K562 (cell line): ENCODE measurements around the gene AQP11. TPM values are rescaled to one million over a fixed set of nuclear protein-coding genes. Genes with fewer than 3 reads are reported as not detected.
A peak's percentile ranks its signal among the peaks of the same experiment; 100 is the strongest.

ENCODE experiments used
- ADNP ChIP-seq: fragments of 200-800 bp; sonication (Bioruptor generic); IDR thresholded peaks from 2 replicates; pipeline ENCODE4 v1.6.1; 2016; ENCODE audit warnings: missing genetic modification characterization, missing compliant biosample characterization
- EWSR1 ChIP-seq: fragments of 450-650 bp; IDR thresholded peaks from 2 replicates; pipeline ENCODE4 v1.6.1; 2018; ENCODE audit warnings: borderline replicate concordance, mild to moderate bottlenecking, low read depth, moderate library complexity; ENCODE audit not compliant: partially characterized antibody
- FOXJ3 ChIP-seq: sonication (generic); formaldehyde crosslinking; IDR thresholded peaks from 2 replicates; pipeline ENCODE4 v1.4.0; 2020; ENCODE audit warnings: mild to moderate bottlenecking, missing genetic modification reagents
- GABPB1 ChIP-seq: sonication (generic); formaldehyde crosslinking; IDR thresholded peaks from 2 replicates; pipeline ENCODE4 v1.8.0; 2022; ENCODE audit warnings: mild to moderate bottlenecking, missing genetic modification reagents
- HMG20A ChIP-seq: fragments of 450-650 bp; formaldehyde crosslinking; conservative IDR thresholded peaks from 2 replicates; pipeline ENCODE4 v1.4.0; 2020; ENCODE audit warnings: mild to moderate bottlenecking, mixed read lengths
- MAFF ChIP-seq: IDR thresholded peaks from 2 replicates; pipeline ENCODE4 v1.6.1; 2012; ENCODE audit warnings: low read length, improper control_type of control experiment
- MCM2 ChIP-seq: fragments of 450-650 bp; IDR thresholded peaks from 2 replicates; pipeline ENCODE4 v1.6.1; 2017; ENCODE audit warnings: low read depth, mild to moderate bottlenecking
- NEUROD1 ChIP-seq: fragments of 150-350 bp; IDR thresholded peaks from 2 replicates; pipeline ENCODE4 v1.6.1; 2014; ENCODE audit warnings: borderline replicate concordance, low read length, low read depth; ENCODE audit not compliant: partially characterized antibody
- RNF2 ChIP-seq: sonication (generic); IDR thresholded peaks from 2 replicates; pipeline ENCODE4 v1.6.1; 2016
- SETDB1 ChIP-seq: IDR thresholded peaks from one replicate; pipeline ENCODE4 v1.6.1; 2012; ENCODE audit warnings: low read length, control low read depth, inconsistent platforms
- SMARCB1 ChIP-seq: IDR thresholded peaks from 2 replicates; pipeline ENCODE4 v1.6.1; 2011; ENCODE audit warnings: improper control_type of control experiment, low read depth; ENCODE audit not compliant: insufficient read length
- SPI1 ChIP-seq: IDR thresholded peaks from 2 replicates; pipeline ENCODE4 v1.6.1; 2011; ENCODE audit warnings: low read depth, low read length, control low read depth, borderline replicate concordance
- ZNF253 ChIP-seq: fragments of 250-450 bp; sonication (Bioruptor Pico); conservative IDR thresholded peaks from 2 replicates; pipeline ENCODE4 v1.6.1; 2021; ENCODE audit warnings: mild to moderate bottlenecking
- polyA plus RNA-seq, 8 experiments: library from polyadenylated mRNA; depleted of rRNA in 4 of 8; stranded (reverse) in 5 of 8; unstranded in 3 of 8; fragments of >200 nt; fragmentation: Nextera tagmentation in 2 of 8; fragmentation: Illumina TruSeq in 1 of 8; extraction: Ambion mirVana in 2 of 8; extraction: Trizol in 1 of 8; gene quantifications; 2 replicates each; pipeline versions ENCODE4 v1.2.1 to v1.2.3, GENCODE V29; 2011 to 2014; ENCODE audit warnings: inconsistent platforms in 1 of 8, missing spikeins in 1 of 8
- total RNA-seq, 7 experiments: library from RNA; depleted of rRNA in 6 of 7; stranded (reverse); fragments of >200 nt in 6 of 7; fragmentation: Illumina TruSeq in 2 of 7; extraction: Trizol in 2 of 7; gene quantifications; 2 replicates each; pipeline versions ENCODE4 v1.2.1 to v1.2.3, GENCODE V29; 2011 to 2021; ENCODE audit warnings: low replicate concordance in 1 of 7
- TF ChIP-seq, protein P1 (sequence below): fragments of 250-450 bp; sonication (Bioruptor Pico); IDR thresholded peaks from 2 replicates; pipeline ENCODE4 v1.5.0; 2020; ENCODE audit warnings: mild to moderate bottlenecking, borderline replicate concordance
- TF ChIP-seq, protein P2 (sequence below), 2 experiments: fragments of 250-450 bp in 1 of 2; fragments of 450-650 bp in 1 of 2; sonication (Bioruptor Pico) in 1 of 2; IDR thresholded peaks; 2 replicates each; pipeline versions ENCODE4 v1.6.1 to v1.8.0; 2016 to 2021; ENCODE audit warnings: mild to moderate bottlenecking in 2 of 2, moderate library complexity in 2 of 2, missing compliant biosample characterization in 1 of 2, missing genetic modification characterization in 1 of 2
- TF ChIP-seq, protein P3 (sequence below): fragments of 150-350 bp; IDR thresholded peaks from 2 replicates; pipeline ENCODE4 v1.6.1; 2014; ENCODE audit warnings: low read depth, mild to moderate bottlenecking, low read length, borderline replicate concordance
- TF ChIP-seq, protein P4 (sequence below): IDR thresholded peaks from 2 replicates; pipeline ENCODE4 v1.6.1; 2016; ENCODE audit warnings: missing genetic modification characterization, missing compliant biosample characterization

AQP11 gene
- total and polyA plus RNA-seq, 9 of the 15 experiments (the other 6 are each of a cell fraction or from before 2014, with no cell fraction given) = 0.09 to 1.0 (median 0.36) TPM

DNA sequence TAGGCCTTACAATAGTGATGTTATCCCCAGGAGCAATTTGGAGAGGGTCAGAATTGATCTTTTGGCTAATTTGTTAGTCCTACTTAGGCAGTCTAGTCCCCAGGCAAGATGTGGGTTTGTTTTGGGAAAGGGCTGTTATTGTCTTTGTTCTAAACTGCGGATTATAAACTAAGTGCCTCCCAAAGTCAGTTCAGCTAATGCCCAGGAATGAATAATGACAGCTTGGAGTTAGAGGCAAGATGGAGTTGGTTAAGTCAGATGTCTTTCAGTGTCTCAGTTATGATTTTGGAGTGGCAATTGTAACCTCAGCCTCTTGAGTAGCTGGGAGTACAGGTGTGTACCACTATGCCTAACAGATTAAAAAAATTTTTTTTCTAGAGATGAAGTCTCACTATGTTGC, 55.1 kb downstream of the AQP11 start (continued):
- TF ChIP-seq, protein P1, sequence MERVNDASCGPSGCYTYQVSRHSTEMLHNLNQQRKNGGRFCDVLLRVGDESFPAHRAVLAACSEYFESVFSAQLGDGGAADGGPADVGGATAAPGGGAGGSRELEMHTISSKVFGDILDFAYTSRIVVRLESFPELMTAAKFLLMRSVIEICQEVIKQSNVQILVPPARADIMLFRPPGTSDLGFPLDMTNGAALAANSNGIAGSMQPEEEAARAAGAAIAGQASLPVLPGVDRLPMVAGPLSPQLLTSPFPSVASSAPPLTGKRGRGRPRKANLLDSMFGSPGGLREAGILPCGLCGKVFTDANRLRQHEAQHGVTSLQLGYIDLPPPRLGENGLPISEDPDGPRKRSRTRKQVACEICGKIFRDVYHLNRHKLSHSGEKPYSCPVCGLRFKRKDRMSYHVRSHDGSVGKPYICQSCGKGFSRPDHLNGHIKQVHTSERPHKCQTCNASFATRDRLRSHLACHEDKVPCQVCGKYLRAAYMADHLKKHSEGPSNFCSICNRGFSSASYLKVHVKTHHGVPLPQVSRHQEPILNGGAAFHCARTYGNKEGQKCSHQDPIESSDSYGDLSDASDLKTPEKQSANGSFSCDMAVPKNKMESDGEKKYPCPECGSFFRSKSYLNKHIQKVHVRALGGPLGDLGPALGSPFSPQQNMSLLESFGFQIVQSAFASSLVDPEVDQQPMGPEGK (CRISPR knock-in tag) = peak; percentile 84; the same call in 1 of the 2 replicates
- TF ChIP-seq MAFF (no peak), SMARCB1 (no peak), NEUROD1 (no peak), GABPB1 (no peak), FOXJ3 (CRISPR knock-in tag) (no peak), RNF2 (no peak), EWSR1 (no peak), HMG20A (CRISPR knock-in tag) (no peak), MCM2 (no peak), ZNF253 (CRISPR knock-in tag) (no peak), SPI1 (no peak), ADNP (tag) (no peak), SETDB1 (no peak)
- TF ChIP-seq, protein P2, sequence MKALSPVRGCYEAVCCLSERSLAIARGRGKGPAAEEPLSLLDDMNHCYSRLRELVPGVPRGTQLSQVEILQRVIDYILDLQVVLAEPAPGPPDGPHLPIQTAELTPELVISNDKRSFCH (CRISPR knock-in tag; IDR thresholded peaks at IDR 0.05) = no peak
- TF ChIP-seq, protein P2 (tag; IDR thresholded peaks at IDR 0.05) = peak; percentile 95
- TF ChIP-seq, protein P3, sequence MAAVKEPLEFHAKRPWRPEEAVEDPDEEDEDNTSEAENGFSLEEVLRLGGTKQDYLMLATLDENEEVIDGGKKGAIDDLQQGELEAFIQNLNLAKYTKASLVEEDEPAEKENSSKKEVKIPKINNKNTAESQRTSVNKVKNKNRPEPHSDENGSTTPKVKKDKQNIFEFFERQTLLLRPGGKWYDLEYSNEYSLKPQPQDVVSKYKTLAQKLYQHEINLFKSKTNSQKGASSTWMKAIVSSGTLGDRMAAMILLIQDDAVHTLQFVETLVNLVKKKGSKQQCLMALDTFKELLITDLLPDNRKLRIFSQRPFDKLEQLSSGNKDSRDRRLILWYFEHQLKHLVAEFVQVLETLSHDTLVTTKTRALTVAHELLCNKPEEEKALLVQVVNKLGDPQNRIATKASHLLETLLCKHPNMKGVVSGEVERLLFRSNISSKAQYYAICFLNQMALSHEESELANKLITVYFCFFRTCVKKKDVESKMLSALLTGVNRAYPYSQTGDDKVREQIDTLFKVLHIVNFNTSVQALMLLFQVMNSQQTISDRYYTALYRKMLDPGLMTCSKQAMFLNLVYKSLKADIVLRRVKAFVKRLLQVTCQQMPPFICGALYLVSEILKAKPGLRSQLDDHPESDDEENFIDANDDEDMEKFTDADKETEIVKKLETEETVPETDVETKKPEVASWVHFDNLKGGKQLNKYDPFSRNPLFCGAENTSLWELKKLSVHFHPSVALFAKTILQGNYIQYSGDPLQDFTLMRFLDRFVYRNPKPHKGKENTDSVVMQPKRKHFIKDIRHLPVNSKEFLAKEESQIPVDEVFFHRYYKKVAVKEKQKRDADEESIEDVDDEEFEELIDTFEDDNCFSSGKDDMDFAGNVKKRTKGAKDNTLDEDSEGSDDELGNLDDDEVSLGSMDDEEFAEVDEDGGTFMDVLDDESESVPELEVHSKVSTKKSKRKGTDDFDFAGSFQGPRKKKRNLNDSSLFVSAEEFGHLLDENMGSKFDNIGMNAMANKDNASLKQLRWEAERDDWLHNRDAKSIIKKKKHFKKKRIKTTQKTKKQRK = no peak
- TF ChIP-seq, protein P4, sequence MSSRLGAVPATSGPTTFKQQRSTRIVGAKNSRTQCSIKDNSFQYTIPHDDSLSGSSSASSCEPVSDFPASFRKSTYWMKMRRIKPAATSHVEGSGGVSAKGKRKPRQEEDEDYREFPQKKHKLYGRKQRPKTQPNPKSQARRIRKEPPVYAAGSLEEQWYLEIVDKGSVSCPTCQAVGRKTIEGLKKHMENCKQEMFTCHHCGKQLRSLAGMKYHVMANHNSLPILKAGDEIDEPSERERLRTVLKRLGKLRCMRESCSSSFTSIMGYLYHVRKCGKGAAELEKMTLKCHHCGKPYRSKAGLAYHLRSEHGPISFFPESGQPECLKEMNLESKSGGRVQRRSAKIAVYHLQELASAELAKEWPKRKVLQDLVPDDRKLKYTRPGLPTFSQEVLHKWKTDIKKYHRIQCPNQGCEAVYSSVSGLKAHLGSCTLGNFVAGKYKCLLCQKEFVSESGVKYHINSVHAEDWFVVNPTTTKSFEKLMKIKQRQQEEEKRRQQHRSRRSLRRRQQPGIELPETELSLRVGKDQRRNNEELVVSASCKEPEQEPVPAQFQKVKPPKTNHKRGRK (tag) = no peak
